ENCODE data around the gene ENDOG.

- TF ChIP-seq EZH2 (IDR thresholded peaks at IDR 0.05; ENCODE audit: low read length, missing control alignments), result no peak
- no peak for TF ChIP-seq CTCF (conservative IDR thresholded peaks at IDR 0.05 in 1 of 2, IDR thresholded peaks at IDR 0.05 in 1 of 2; ENCODE audit: low read depth in 1 of 2, low read length in 2 of 2)
These were observed 11.4 kb downstream of the ENDOG start, which contains the start of gene SPOUT1 for GRCh38 chr9:128829477-128830251.
